CD4-positive, alpha-beta T cell (primary cell): ENCODE results near the gene MED9. TPM values are rescaled to one million over a fixed set of nuclear protein-coding genes. Genes with fewer than 3 reads are reported as not detected.

ENCODE experiments used
- ATAC-seq: fragments of 200-7000 bp; cut with Tn5 transposase; one replicate; pipeline ENCODE4 v1.10.0; 2022; ENCODE audit warnings: mild to moderate bottlenecking; ENCODE audit not compliant: poor library complexity
- CTCF ChIA-PET: fragments of 350-600 bp; sonication (Branson Sonifier 250); formaldehyde crosslinking; loops from one replicate; lab custom pipeline; 2021; ENCODE audit warnings: antibody characterized with exemption, inconsistent platforms; lab: Charles Lee
- POLR2A ChIA-PET: fragments of 350-600 bp; sonication (Branson Sonifier 250); formaldehyde crosslinking; loops from one replicate; lab custom pipeline; 2021; ENCODE audit warnings: antibody characterized with exemption, inconsistent platforms; lab: Charles Lee
- DNase-seq, 14 experiments: peaks; one replicate each; pipeline ENCODE4 v3.0.0-alpha.2; 2013 to 2020; ENCODE audit warnings: mixed read lengths in 2 of 14
- H3K27ac ChIP-seq, 2 donors: one replicate each; pipeline versions ENCODE4 v1.5.1 to v1.7.0; 2013; ENCODE audit warnings: low read length in 2 of 2, low read depth in 1 of 2, mild to moderate bottlenecking in 1 of 2
- H3K27me3 ChIP-seq, 2 experiments: 1 replicate in 1 of 2; 2 replicates in 1 of 2; pipeline versions ENCODE4 v1.6.1 to v1.7.0; 2013; ENCODE audit warnings: low read length in 2 of 2, control low read depth in 1 of 2, mild to moderate bottlenecking in 1 of 2, moderate library complexity in 1 of 2; ENCODE audit not compliant: insufficient read depth in 2 of 2, control insufficient read depth in 1 of 2
- H3K36me3 ChIP-seq: one replicate; pipeline ENCODE4 v1.6.1; 2013; ENCODE audit warnings: low read length, control low read depth; ENCODE audit not compliant: insufficient read depth
- H3K4me1 ChIP-seq: one replicate; pipeline ENCODE4 v1.6.1; 2013; ENCODE audit warnings: low read length, control low read depth; ENCODE audit not compliant: insufficient read depth
- H3K4me3 ChIP-seq: one replicate; pipeline ENCODE4 v1.5.1; 2013; ENCODE audit warnings: mild to moderate bottlenecking, low read length, moderate library complexity
- H3K9me3 ChIP-seq, 2 experiments: 1 replicate in 1 of 2; 2 replicates in 1 of 2; pipeline versions ENCODE4 v1.6.1 to v1.7.0; 2013; ENCODE audit warnings: low read length in 2 of 2, mild to moderate bottlenecking in 2 of 2, control low read depth in 1 of 2, moderate library complexity in 1 of 2; ENCODE audit not compliant: control insufficient read depth in 1 of 2, insufficient read depth in 1 of 2
- H3K27ac Mint-ChIP-seq: one replicate; pipeline ENCODE4 v1.8.0; 2020; ENCODE audit warnings: mixed read lengths
- H3K27me3 Mint-ChIP-seq: one replicate; pipeline ENCODE4 v1.8.0; 2021; ENCODE audit warnings: mixed read lengths
- H3K36me3 Mint-ChIP-seq: one replicate; pipeline ENCODE4 v1.8.0; 2021; ENCODE audit warnings: low read depth, mixed read lengths
- H3K4me1 Mint-ChIP-seq: one replicate; pipeline ENCODE4 v1.8.0; 2021; ENCODE audit warnings: low read depth, mixed read lengths
- H3K4me3 Mint-ChIP-seq: one replicate; pipeline ENCODE4 v1.8.0; 2020; ENCODE audit warnings: mild to moderate bottlenecking, mixed read lengths
- H3K9me3 Mint-ChIP-seq: one replicate; pipeline ENCODE4 v1.8.0; 2020; ENCODE audit warnings: mixed read lengths
- CTCF ChIP-seq: fragments of 200-600 bp; IDR thresholded peaks from one replicate; pipeline ENCODE4 v1.8.0; 2022; ENCODE audit warnings: antibody characterized with exemption, mild to moderate bottlenecking
- intact Hi-C, 2 experiments: fragments of 100-400 bp; cut with DNase I in 1 of 2; cut with micrococcal nuclease in 1 of 2; formaldehyde crosslinking; loops; one replicate each; pipeline versions ENCODE4 v1.15.1 to v1.9.0; 2023 to 2025; cut with DNase I, micrococcal nuclease
- total RNA-seq, 174 experiments: library from RNA in 2 of 174; stranded (reverse) in 2 of 174; gene quantifications; one replicate each; pipeline ENCODE4 v1.2.3 and lab custom pipeline; 2021 to 2026

The MED9 gene
- total RNA-seq, 2 experiments from 2014 or later: 27.0 to 27.9 TPM

- DNase-seq: no peak
- no peaks in the 10 kb centered on the region for H3K36me3 Mint-ChIP-seq
- intact Hi-C loops: no loop called here
- no peak overlapping the region for H3K27ac Mint-ChIP-seq
- no peak for TF ChIP-seq CTCF
- Histone ChIP-seq H3K36me3 (no peaks in the 10 kb centered on the region), H3K9me3 (no peaks in the 10 kb centered on the region), H3K4me1 (no peaks in the 10 kb centered on the region), H3K4me3 (no peak overlapping the region), H3K27ac (no peak overlapping the region), H3K27me3 (no peaks in the 10 kb centered on the region)
- POLR2A ChIA-PET: no interaction called here
- no peaks in the 10 kb centered on the region for H3K27me3 Mint-ChIP-seq
- no peak for ATAC-seq
- CTCF ChIA-PET: no interaction called here
- no peak overlapping the region for H3K4me3 Mint-ChIP-seq
- H3K9me3 Mint-ChIP-seq: no peaks in the 10 kb centered on the region
- H3K4me1 Mint-ChIP-seq: no peaks in the 10 kb centered on the region
Measured at GRCh38 chr17:17447264-17447663, 29.5 kb upstream of the MED9 start.

- no peaks in the 10 kb centered on the region for H3K9me3 ChIP-seq
- H3K27ac Mint-ChIP-seq: no peak overlapping the region
- intact Hi-C loops: no loop called here
- H3K27ac ChIP-seq: no peak overlapping the region
- no peaks in the 10 kb centered on the region for H3K36me3 ChIP-seq
- no peaks in the 10 kb centered on the region for H3K4me1 Mint-ChIP-seq
- ATAC-seq (no peak), DNase-seq (no peak)
- no peaks in the 10 kb centered on the region for H3K27me3 ChIP-seq
- H3K36me3 Mint-ChIP-seq: no peaks in the 10 kb centered on the region
- H3K9me3 Mint-ChIP-seq: no peaks in the 10 kb centered on the region
- no peaks in the 10 kb centered on the region for H3K27me3 Mint-ChIP-seq
- no peaks in the 10 kb centered on the region for H3K4me1 ChIP-seq
- H3K4me3 Mint-ChIP-seq: no peak overlapping the region
- H3K4me3 ChIP-seq: no peak overlapping the region
- POLR2A ChIA-PET: no interaction called here
- TF ChIP-seq CTCF: no peak
- CTCF ChIA-PET: no interaction called here
Measured at GRCh38 chr17:17448076-17448475, 28.7 kb upstream of the MED9 start.

DNA sequence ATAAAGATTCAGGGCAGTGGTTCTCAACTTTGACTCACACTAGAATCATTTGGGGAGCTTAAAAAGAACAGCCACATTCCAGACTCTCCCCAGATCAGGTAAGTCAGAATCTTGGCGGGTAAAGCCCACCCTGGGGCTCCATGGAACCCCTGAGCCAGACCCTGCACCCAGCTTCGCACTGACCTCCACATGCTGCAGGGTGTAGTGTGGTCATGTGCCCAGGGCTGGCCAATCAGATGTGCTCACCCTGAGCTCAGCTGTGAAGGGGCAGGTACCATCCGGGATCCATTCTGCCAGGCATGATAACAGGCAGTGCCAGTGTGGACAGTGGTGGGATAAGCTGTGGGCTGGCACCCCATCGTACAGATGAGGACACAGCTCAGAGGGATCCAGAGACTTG is 28.1 kb upstream of the MED9 start:
- H3K27ac ChIP-seq: no peak overlapping the region
- Mint-ChIP-seq H3K4me1 (no peaks in the 10 kb centered on the region), H3K27me3 (no peaks in the 10 kb centered on the region), H3K27ac (no peak overlapping the region), H3K9me3 (no peaks in the 10 kb centered on the region), H3K36me3 (no peaks in the 10 kb centered on the region), H3K4me3 (no peak overlapping the region)
- intact Hi-C loops: no loop called here
- DNase-seq (no peak), ATAC-seq (no peak)
- no peaks in the 10 kb centered on the region for H3K4me1 ChIP-seq
- H3K27me3 ChIP-seq: no peaks in the 10 kb centered on the region
- TF ChIP-seq CTCF: no peak
- H3K36me3 ChIP-seq: no peaks in the 10 kb centered on the region
- POLR2A ChIA-PET: no interaction called here
- CTCF ChIA-PET: no interaction called here
- no peak overlapping the region for H3K4me3 ChIP-seq
- H3K9me3 ChIP-seq: no peaks in the 10 kb centered on the region
